Peyer's patch (tissue), 4 donors: ENCODE measurements around the gene MACROD2. TPM values are rescaled to one million over a fixed set of nuclear protein-coding genes. Genes with fewer than 3 reads are reported as not detected.

Experiments
- DNase-seq, 3 donors: peaks; one replicate each; pipeline ENCODE4 v3.0.0-alpha.2; 2017 to 2019
- H3K27ac ChIP-seq, 4 donors: fragments of 200-600 bp; sonication (generic); one replicate each; pipeline ENCODE4 v1.5.1; 2016 to 2019
- H3K27me3 ChIP-seq, 2 donors: fragments of 200-600 bp; sonication (generic); one replicate each; pipeline ENCODE4 v1.5.1; 2019
- H3K36me3 ChIP-seq, 3 donors: fragments of 200-600 bp; sonication (generic); one replicate each; pipeline ENCODE4 v1.5.1; 2016 to 2019
- H3K4me1 ChIP-seq, 4 donors: fragments of 200-600 bp; sonication (generic); one replicate each; pipeline ENCODE4 v1.5.1; 2016 to 2019
- H3K4me3 ChIP-seq, 4 donors: fragments of 200-600 bp; sonication (generic); 1 replicate in 3 of 4; 2 replicates in 1 of 4; pipeline ENCODE4 v1.5.1; 2016 to 2019; ENCODE audit warnings: mild to moderate bottlenecking in 1 of 4
- H3K9me3 ChIP-seq, 4 donors: fragments of 200-600 bp; sonication (generic); one replicate each; pipeline ENCODE4 v1.5.1; 2016 to 2019; ENCODE audit warnings: mild to moderate bottlenecking in 1 of 4
- POLR2A ChIP-seq, 2 donors: fragments of 450-650 bp; IDR thresholded peaks; one replicate each; pipeline ENCODE4 v1.5.1; 2017; ENCODE audit warnings: antibody characterized with exemption in 2 of 2, mild to moderate bottlenecking in 2 of 2, moderate library complexity in 2 of 2
- total RNA-seq, 4 donors: library from RNA; depleted of rRNA; stranded (reverse); fragments of >200 nt; gene quantifications; one replicate each; pipeline ENCODE4 v1.1.0, GENCODE V29; 2016
- TF ChIP-seq, protein P1 (sequence below), 6 experiments: fragments of 450-650 bp in 4 of 6; fragments of 200-600 bp in 2 of 6; sonication (generic) in 1 of 6; IDR thresholded peaks; one replicate each; pipeline ENCODE4 v1.5.1; 2017 to 2019; ENCODE audit warnings: antibody characterized with exemption in 6 of 6, mild to moderate bottlenecking in 3 of 6, moderate library complexity in 1 of 6

The MACROD2 gene
- total RNA-seq, 4 donors from 2014 or later, result 2.5 to 10.7 (median 6.5) TPM

DNA sequence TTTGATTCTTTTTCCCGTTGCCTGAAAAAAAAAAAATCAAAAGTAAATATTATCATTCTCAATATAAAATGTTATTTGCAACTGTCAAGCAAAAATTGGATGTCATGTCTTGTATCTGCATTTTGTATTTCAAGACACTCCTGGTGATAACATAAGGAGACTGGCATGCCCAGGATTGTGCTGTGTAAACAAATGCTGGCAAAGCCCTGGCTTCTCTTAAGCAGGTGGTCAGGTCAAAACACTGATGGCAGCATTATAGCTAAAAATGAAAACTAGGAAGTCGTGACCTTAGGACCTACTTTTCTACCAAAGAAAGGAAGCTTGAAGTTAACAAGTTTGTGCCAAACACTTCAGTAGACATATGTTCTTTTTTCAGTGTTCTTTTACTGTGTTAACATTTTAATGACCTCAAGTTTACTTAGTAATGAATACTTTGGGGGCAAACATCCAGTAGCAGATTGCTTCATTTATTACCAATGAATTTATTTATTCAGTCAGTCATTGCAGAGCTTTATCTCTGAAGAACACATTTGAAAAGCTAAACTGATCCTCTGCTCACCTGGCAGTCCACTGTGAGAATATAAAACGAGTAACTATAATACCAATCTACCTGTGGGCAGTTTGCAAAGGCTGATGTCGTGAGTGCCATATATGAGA is 585.2 kb downstream of the MACROD2 start:
- Histone ChIP-seq H3K4me3 (no peak overlapping the region), H3K9me3 (no peaks in the 10 kb centered on the region), H3K27ac (no peak overlapping the region), H3K36me3 (no peaks in the 10 kb centered on the region), H3K4me1 (no peaks in the 10 kb centered on the region), H3K27me3 (no peaks in the 10 kb centered on the region)
- DNase-seq, result no peak
- TF ChIP-seq POLR2A (IDR thresholded peaks at IDR 0.05), result no peak
- TF ChIP-seq, protein P1, sequence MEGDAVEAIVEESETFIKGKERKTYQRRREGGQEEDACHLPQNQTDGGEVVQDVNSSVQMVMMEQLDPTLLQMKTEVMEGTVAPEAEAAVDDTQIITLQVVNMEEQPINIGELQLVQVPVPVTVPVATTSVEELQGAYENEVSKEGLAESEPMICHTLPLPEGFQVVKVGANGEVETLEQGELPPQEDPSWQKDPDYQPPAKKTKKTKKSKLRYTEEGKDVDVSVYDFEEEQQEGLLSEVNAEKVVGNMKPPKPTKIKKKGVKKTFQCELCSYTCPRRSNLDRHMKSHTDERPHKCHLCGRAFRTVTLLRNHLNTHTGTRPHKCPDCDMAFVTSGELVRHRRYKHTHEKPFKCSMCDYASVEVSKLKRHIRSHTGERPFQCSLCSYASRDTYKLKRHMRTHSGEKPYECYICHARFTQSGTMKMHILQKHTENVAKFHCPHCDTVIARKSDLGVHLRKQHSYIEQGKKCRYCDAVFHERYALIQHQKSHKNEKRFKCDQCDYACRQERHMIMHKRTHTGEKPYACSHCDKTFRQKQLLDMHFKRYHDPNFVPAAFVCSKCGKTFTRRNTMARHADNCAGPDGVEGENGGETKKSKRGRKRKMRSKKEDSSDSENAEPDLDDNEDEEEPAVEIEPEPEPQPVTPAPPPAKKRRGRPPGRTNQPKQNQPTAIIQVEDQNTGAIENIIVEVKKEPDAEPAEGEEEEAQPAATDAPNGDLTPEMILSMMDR (IDR thresholded peaks at IDR 0.05), result no peak

DNA sequence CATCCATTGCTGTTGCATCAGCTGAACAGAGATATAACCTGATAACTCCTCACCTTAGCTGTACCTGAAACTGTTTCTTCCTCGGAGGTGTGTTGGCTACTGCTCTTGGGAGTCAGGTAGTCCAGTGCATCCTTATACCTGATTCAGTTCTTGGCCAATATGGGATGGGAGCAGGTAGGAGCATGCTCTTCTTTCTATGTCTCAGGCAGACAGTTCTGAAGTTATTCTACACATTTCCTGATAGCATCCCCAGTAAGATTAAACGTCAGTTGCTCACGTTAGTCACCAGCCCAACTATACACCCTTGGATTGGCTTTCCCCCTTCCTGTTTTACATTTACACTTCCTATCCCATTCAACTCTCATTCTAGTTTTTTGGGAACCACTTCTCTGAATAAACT is 586.4 kb downstream of the MACROD2 start:
- Histone ChIP-seq H3K27me3 (no peaks in the 10 kb centered on the region), H3K4me1 (no peaks in the 10 kb centered on the region), H3K36me3 (no peaks in the 10 kb centered on the region), H3K9me3 (no peaks in the 10 kb centered on the region), H3K27ac (no peak overlapping the region), H3K4me3 (no peak overlapping the region)
- TF ChIP-seq, protein P1 (IDR thresholded peaks at IDR 0.05), result no peak
- no peak for TF ChIP-seq POLR2A (IDR thresholded peaks at IDR 0.05)
- no peak for DNase-seq

DNA sequence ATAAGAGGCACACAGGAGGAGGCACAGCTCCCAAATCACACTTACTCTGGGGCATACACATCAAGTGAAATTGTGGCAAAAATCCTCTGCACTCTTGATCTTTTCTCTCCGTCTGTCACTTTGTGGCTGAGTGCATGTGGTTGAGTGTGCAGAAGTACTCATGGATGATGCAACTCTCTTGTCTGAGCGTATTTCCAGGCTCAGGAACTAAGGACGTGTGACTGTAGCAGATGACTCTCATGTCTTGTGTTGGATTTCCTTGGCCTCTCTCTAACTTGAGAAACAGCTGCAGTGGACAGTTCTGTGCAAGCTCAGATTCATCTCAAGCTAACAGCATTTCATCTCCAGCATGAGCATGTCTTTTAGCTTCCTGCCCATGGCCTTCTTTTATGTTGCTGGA is 587.5 kb downstream of the MACROD2 start:
- Histone ChIP-seq H3K27me3 (no peaks in the 10 kb centered on the region), H3K36me3 (no peaks in the 10 kb centered on the region), H3K4me1 (no peaks in the 10 kb centered on the region), H3K27ac (no peak overlapping the region), H3K4me3 (no peak overlapping the region), H3K9me3 (no peaks in the 10 kb centered on the region)
- TF ChIP-seq, protein P1 (IDR thresholded peaks at IDR 0.05), result no peak
- TF ChIP-seq POLR2A (IDR thresholded peaks at IDR 0.05), result no peak
- DNase-seq, result no peak

DNA sequence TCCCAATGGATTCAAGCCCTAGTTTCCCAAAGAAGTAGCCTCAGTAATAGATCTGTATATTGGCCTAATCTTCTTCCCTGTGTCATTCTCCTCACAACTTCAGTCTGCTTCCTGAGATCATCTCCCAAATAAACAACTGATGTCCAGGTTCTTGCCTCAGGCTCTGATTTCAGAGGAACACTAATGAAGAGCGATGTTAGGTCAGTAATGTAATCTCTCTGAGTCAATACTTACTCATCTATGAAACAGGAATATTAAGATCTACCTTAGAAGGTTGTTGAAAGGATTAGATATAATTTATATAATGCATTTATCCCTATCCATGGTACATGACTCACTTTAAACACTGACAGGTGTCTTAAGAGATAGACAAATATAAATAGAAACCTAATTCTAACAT is 588.1 kb downstream of the MACROD2 start:
- DNase-seq, result no peak
- no peaks in the 10 kb centered on the region for H3K27me3 ChIP-seq
- no peak overlapping the region for H3K27ac ChIP-seq
- no peaks in the 10 kb centered on the region for H3K36me3 ChIP-seq
- no peaks in the 10 kb centered on the region for H3K9me3 ChIP-seq
- no peak for TF ChIP-seq POLR2A (IDR thresholded peaks at IDR 0.05)
- TF ChIP-seq, protein P1 (IDR thresholded peaks at IDR 0.05), result no peak
- no peak overlapping the region for H3K4me3 ChIP-seq
- H3K4me1 ChIP-seq, result no peaks in the 10 kb centered on the region

DNA sequence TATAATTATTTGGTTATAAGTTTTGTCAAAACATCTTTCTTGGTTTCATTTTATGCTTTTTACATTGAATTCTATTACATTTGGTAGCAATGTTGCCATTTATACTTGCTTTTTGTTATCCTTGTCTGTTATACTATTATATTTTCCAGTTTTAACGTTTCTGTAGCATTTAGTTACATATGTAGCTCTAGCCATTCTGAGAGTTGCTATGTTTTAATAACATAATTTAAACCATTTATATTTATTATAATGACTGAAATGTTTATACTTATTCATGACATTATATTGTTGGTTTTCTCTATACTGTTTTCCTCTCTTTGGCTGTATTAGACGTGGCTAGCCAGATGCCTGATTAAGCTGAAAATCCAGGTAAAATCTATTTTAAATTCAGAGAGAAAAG is 594.1 kb downstream of the MACROD2 start:
- Histone ChIP-seq H3K4me1 (no peaks in the 10 kb centered on the region), H3K27me3 (no peaks in the 10 kb centered on the region), H3K9me3 (no peaks in the 10 kb centered on the region), H3K27ac (no peak overlapping the region), H3K36me3 (no peaks in the 10 kb centered on the region), H3K4me3 (no peak overlapping the region)
- no peak for DNase-seq
- TF ChIP-seq, protein P1 (IDR thresholded peaks at IDR 0.05), result no peak
- no peak for TF ChIP-seq POLR2A (IDR thresholded peaks at IDR 0.05)

DNA sequence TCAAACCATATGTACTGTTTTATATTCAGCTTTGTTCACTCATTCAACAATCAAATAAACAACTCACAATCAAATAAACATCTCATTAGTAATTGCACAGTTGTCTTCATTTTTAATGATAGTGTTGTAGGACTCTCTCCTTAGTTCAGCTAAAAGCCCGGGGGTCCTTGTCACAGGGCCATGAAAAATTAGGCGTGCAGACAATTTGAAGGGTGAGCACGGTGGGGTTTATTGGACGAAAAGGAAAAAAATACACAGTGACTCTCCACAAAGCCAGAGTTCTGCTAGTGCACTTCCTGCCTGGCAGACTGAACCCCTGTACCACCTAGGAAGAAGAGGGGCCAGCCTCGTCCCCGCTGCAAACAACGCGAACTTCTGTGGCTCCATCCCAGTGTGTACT is 599.7 kb downstream of the MACROD2 start:
- H3K4me3 ChIP-seq, result no peak overlapping the region
- no peak for DNase-seq
- TF ChIP-seq, protein P1 (IDR thresholded peaks at IDR 0.05), result no peak
- TF ChIP-seq POLR2A (IDR thresholded peaks at IDR 0.05), result no peak
- no peaks in the 10 kb centered on the region for H3K36me3 ChIP-seq
- no peak overlapping the region for H3K27ac ChIP-seq
- no peaks in the 10 kb centered on the region for H3K4me1 ChIP-seq
- no peaks in the 10 kb centered on the region for H3K27me3 ChIP-seq
- no peaks in the 10 kb centered on the region for H3K9me3 ChIP-seq
